Measurements from ENCODE around the gene MED8. TPM values are rescaled to one million over a fixed set of nuclear protein-coding genes. Genes with fewer than 3 reads are reported as not detected.

MED8 gene
- total and polyA plus RNA-seq, 10 of the 15 experiments (the other 5 are each of a cell fraction or from before 2014, with no cell fraction given): 20.2 to 61.7 (median 39.5) TPM

GRCh38 chr1:43379476-43379875 is 10.1 kb downstream of the MED8 start:
- no TSS peak for BruUV-seq (replicated peaks)
- in situ Hi-C loops (cut with MboI): no loop called here
- Histone ChIP-seq H3K4me2 (ENCODE audit: control insufficient read depth, insufficient read depth) (no peak overlapping the region), H3K27ac (ENCODE audit: control insufficient read depth, insufficient read depth) (no peak overlapping the region), H3K9ac (ENCODE audit: control insufficient read depth, insufficient read depth, low read length) (no peak overlapping the region), H3K27me3 (replicated peaks in 1 of 2; ENCODE audit: control insufficient read depth in 2 of 2, insufficient read depth in 2 of 2, low read length in 1 of 2) (no peaks in the 10 kb centered on the region), H3K79me2 (ENCODE audit: control insufficient read depth, insufficient read depth, low read length) (no peaks in the 10 kb centered on the region), H3K4me1 (ENCODE audit: control insufficient read depth, insufficient read depth, low read length) (no peaks in the 10 kb centered on the region; the same call in 1 of the 2 replicates), H3K36me3 (ENCODE audit: control insufficient read depth in 2 of 2, insufficient read depth in 2 of 2, low read length in 1 of 2) (peaks cover 5 to 11% of the 10 kb centered on the region in 2 experiments), H2AFZ (ENCODE audit: control insufficient read depth, low read depth, low read length) (no peak overlapping the region), H3K4me3 (no peak overlapping the region), H4K20me1 (ENCODE audit: control insufficient read depth, insufficient read depth) (no peaks in the 10 kb centered on the region), H3K9me3 (replicated peaks; ENCODE audit: control insufficient read depth, insufficient read depth, low read length) (no peaks in the 10 kb centered on the region)
- ATAC-seq: no peak
- ChIA-PET SMC1A (ENCODE audit: uncharacterized antibody, unreplicated experiment) (interaction anchor here (0.6 kb wide), 1 partner anchor 11 kb away, joined by 3 read pairs; no protein-coding TSS in a partner anchor), CTCF (interaction anchor here (1.7 kb wide), 1 partner anchor 10 kb away, joined by 3 read pairs; the partner anchor contains the start of genes MED8 and SZT2), POLR2A (no interaction called here), RAD21 (ENCODE audit: unreplicated experiment) (no interaction called here)
- FAIRE-seq: no peak
- WGBS (ENCODE audit: insufficient coverage, insufficient replicate concordance, low lambda C conversion rate, missing lambda C conversion rate): 96% methylated on average over 1 of the region's 1 CpG
- TF ChIP-seq SP1 (IDR thresholded peaks at IDR 0.05; ENCODE audit: low read depth, low read length): no peak
- no peak for TF ChIP-seq NR2C2 (IDR thresholded peaks at IDR 0.05; ENCODE audit: borderline replicate concordance, control insufficient read depth, insufficient read length, low read depth)
- TF ChIP-seq CREM (IDR thresholded peaks at IDR 0.05; ENCODE audit: low read depth): no peak
- TF ChIP-seq TBL1XR1 (IDR thresholded peaks at IDR 0.05; ENCODE audit: low read depth, low read length): no peak
- no peak for TF ChIP-seq TAF1 (IDR thresholded peaks at IDR 0.05; ENCODE audit: borderline replicate concordance, low read depth, low read length)
- TF ChIP-seq SIX5 (IDR thresholded peaks at IDR 0.05; ENCODE audit: low read depth, low read length, severe bottlenecking): no peak
- no peak for TF ChIP-seq MXI1 (IDR thresholded peaks at IDR 0.05; ENCODE audit: low read depth, low read length)
- TF ChIP-seq ZNF592 (IDR thresholded peaks at IDR 0.05): no peak
- TF ChIP-seq BMI1 (IDR thresholded peaks at IDR 0.05; ENCODE audit: borderline replicate concordance): no peak
- no peak for TF ChIP-seq SUZ12 (IDR thresholded peaks at IDR 0.05; ENCODE audit: unreplicated experiment)
- no peak for TF ChIP-seq TCF7 (IDR thresholded peaks at IDR 0.05; ENCODE audit: borderline replicate concordance)
- no peak for TF ChIP-seq KDM1A (IDR thresholded peaks at IDR 0.05; ENCODE audit: borderline replicate concordance)
- TF ChIP-seq ZNF207 (IDR thresholded peaks at IDR 0.05; ENCODE audit: borderline replicate concordance): no peak
- TF ChIP-seq CBX3 (IDR thresholded peaks at IDR 0.05; ENCODE audit: borderline replicate concordance, low read depth): no peak
- intact Hi-C loops (cut with micrococcal nuclease; ENCODE audit: unreplicated experiment): no loop called here
- DNase-seq (ENCODE audit: low read depth, low spot score): no peak
